Lung microvascular endothelial cell (primary cell): ENCODE measurements around the gene TH. TPM values are rescaled to one million over a fixed set of nuclear protein-coding genes. Genes with fewer than 3 reads are reported as not detected.

ENCODE experiments used
- DNase-seq, 2 donors: peaks; one replicate each; pipeline versions ENCODE4 v3.0.0 to v3.0.0-alpha.2; 2010; ENCODE audit warnings: low read depth in 2 of 2
- total RNA-seq: library from RNA; depleted of rRNA; stranded (reverse); fragments of >200 nt; gene quantifications from 2 replicates; pipeline ENCODE4 v1.2.1, GENCODE V29; 2014

Gene TH
- total RNA-seq, 1 donor from 2014 or later, result under 0.01 TPM

- no peak for DNase-seq
Measured at GRCh38 chr11:2208691-2209369, 37.2 kb upstream of the TH start.

GRCh38 chr11:2207773-2208621 lies 36.4 kb upstream of the TH start:
- DNase-seq, result no peak

- no peak for DNase-seq
Measured at GRCh38 chr11:2207212-2207611, 35.6 kb upstream of the TH start.

GRCh38 chr11:2205981-2206690 lies 34.5 kb upstream of the TH start:
- DNase-seq, result no peak

- no peak for DNase-seq
Measured at GRCh38 chr11:2205214-2205720, 33.7 kb upstream of the TH start.

- DNase-seq, result no peak
Measured at GRCh38 chr11:2204361-2205213, 33.0 kb upstream of the TH start.

- no peak for DNase-seq
Measured at GRCh38 chr11:2203440-2204259, 32.0 kb upstream of the TH start.

GRCh38 chr11:2202900-2203439 lies 31.4 kb upstream of the TH start:
- no peak for DNase-seq

- no peak for DNase-seq
Measured at GRCh38 chr11:2202071-2202899, 30.7 kb upstream of the TH start.

GRCh38 chr11:2201542-2201941 lies 29.9 kb upstream of the TH start:
- DNase-seq, result no peak

GRCh38 chr11:2200957-2201519 lies 29.4 kb upstream of the TH start:
- DNase-seq, result no peak

GRCh38 chr11:2200536-2200935 lies 28.9 kb upstream of the TH start:
- no peak for DNase-seq

GRCh38 chr11:2199466-2200341 lies 28.1 kb upstream of the TH start:
- DNase-seq, result no peak

GRCh38 chr11:2198621-2199365 lies 27.2 kb upstream of the TH start:
- no peak for DNase-seq

GRCh38 chr11:2197771-2198520 lies 26.3 kb upstream of the TH start:
- no peak for DNase-seq
